Endometrial microvascular endothelial cells (primary cell): ENCODE data around the gene SNRK. TPM values are rescaled to one million over a fixed set of nuclear protein-coding genes. Genes with fewer than 3 reads are reported as not detected.

Experiments
- in situ Hi-C: cut with HindIII; loops from 2 replicates; pipeline ENCODE4 v1.10.0; 2017; ENCODE audit warnings: low sequenced_read_pairs, low pct_unique_long_range_greater_than_20kb; ENCODE audit errors: inconsistent ontology term
- total RNA-seq: library from RNA; depleted of rRNA; stranded (reverse); fragments of >200 nt; gene quantifications from one replicate; pipeline ENCODE4 v1.2.3, GENCODE V29; 2015; ENCODE audit errors: inconsistent ontology term

Gene SNRK
- total RNA-seq, 1 donor from 2014 or later, result 139 TPM

- in situ Hi-C loops, result no loop called here
Measured at GRCh38 chr3:43363621-43364266, 77.4 kb downstream of the SNRK start.

GRCh38 chr3:43364494-43364893 is 78.2 kb downstream of the SNRK start:
- in situ Hi-C loops, result no loop called here

- in situ Hi-C loops, result no loop called here
Measured at GRCh38 chr3:43364926-43365325, 78.6 kb downstream of the SNRK start.

- in situ Hi-C loops, result no loop called here
Measured at GRCh38 chr3:43365601-43366305, 79.4 kb downstream of the SNRK start.

- in situ Hi-C loops, result no loop called here
Measured at GRCh38 chr3:43366481-43366880, 80.1 kb downstream of the SNRK start.

GRCh38 chr3:43366885-43367284 is 80.5 kb downstream of the SNRK start:
- in situ Hi-C loops, result no loop called here

GRCh38 chr3:43369404-43370292 is 83.3 kb downstream of the SNRK start:
- in situ Hi-C loops, result no loop called here

GRCh38 chr3:43370293-43370980 is 84.1 kb downstream of the SNRK start:
- in situ Hi-C loops, result no loop called here

GRCh38 chr3:43371494-43371893 is 85.2 kb downstream of the SNRK start:
- in situ Hi-C loops, result no loop called here

GRCh38 chr3:43372007-43372740 is 85.8 kb downstream of the SNRK start:
- in situ Hi-C loops, result no loop called here

- in situ Hi-C loops, result no loop called here
Measured at GRCh38 chr3:43372809-43373559, 86.6 kb downstream of the SNRK start.

- in situ Hi-C loops, result no loop called here
Measured at GRCh38 chr3:43373560-43373928, 87.2 kb downstream of the SNRK start.

GRCh38 chr3:43378066-43378935 is 92.0 kb downstream of the SNRK start:
- in situ Hi-C loops, result no loop called here

GRCh38 chr3:43379343-43379742 is 93.0 kb downstream of the SNRK start:
- in situ Hi-C loops, result no loop called here

- in situ Hi-C loops, result no loop called here
Measured at GRCh38 chr3:43388175-43388574, 101.8 kb downstream of the SNRK start.

GRCh38 chr3:43388915-43389314 is 102.6 kb downstream of the SNRK start:
- in situ Hi-C loops, result no loop called here
